ENCODE data around the gene SPOCD1. TPM values are rescaled to one million over a fixed set of nuclear protein-coding genes. Genes with fewer than 3 reads are reported as not detected.

The SPOCD1 gene
- polyA plus RNA-seq, 2 of the 4 experiments (the other 2 are of a cell fraction): 0.98 to 4.8 TPM

- DNase-seq (ENCODE audit: low read depth in 1 of 2, low spot score in 1 of 2): no peak
- Histone ChIP-seq H3K4me2 (no peak overlapping the region), H3K4me1 (peaks cover 5% of the 10 kb centered on the region; the same call in 1 of the 3 replicates), H3K4me3 (no peak overlapping the region), H3K27ac (no peak overlapping the region), H3K9me3 (no peaks in the 10 kb centered on the region)
- no peak for FAIRE-seq
- ChIA-PET CTCF (interaction anchor here (0.7 to 9.9 kb wide), 14 partner anchors 8 to 316 kb away, joined by 3 to 102 read pairs (median 6); no protein-coding TSS in a partner anchor), POLR2A (interaction anchor here (1.4 to 1.6 kb wide), 2 partner anchors 31 to 42 kb away, joined by 6 to 8 read pairs; no protein-coding TSS in a partner anchor)
- no peak for ATAC-seq
- WGBS (ENCODE audit: missing lambda C conversion rate): 80% methylated on average over 7 of the region's 7 CpGs
- no peak for TF ChIP-seq ZC3H11A (IDR thresholded peaks at IDR 0.05)
- TF ChIP-seq TFCP2L1 (CRISPR knock-in tag; IDR thresholded peaks at IDR 0.05): no peak
- TF ChIP-seq REST (IDR thresholded peaks at IDR 0.05): no peak
- TF ChIP-seq E2F6 (IDR thresholded peaks at IDR 0.05; ENCODE audit: borderline replicate concordance, low read depth): no peak
- TF ChIP-seq ZSCAN20 (CRISPR knock-in tag; IDR thresholded peaks at IDR 0.05): no peak
- TF ChIP-seq RAD21 (conservative IDR thresholded peaks at IDR 0.05 in 1 of 2, IDR thresholded peaks at IDR 0.05 in 1 of 2): no peak
- no peak for TF ChIP-seq FOXS1 (CRISPR knock-in tag; IDR thresholded peaks at IDR 0.05)
- no peak for TF ChIP-seq BHLHE40 (IDR thresholded peaks at IDR 0.05; ENCODE audit: low read depth, low read length)
- no peak for TF ChIP-seq CTCF (IDR thresholded peaks at IDR 0.05)
- TF ChIP-seq MYC (IDR thresholded peaks at IDR 0.05; ENCODE audit: borderline replicate concordance, low read length): no peak
- TF ChIP-seq JUNB (IDR thresholded peaks at IDR 0.05): no peak
- no peak for TF ChIP-seq RFX5 (IDR thresholded peaks at IDR 0.05)
- no peak for TF ChIP-seq ELK1 (IDR thresholded peaks at IDR 0.05; ENCODE audit: low read depth, low read length)
Observed at GRCh38 chr1:31746687-31747086, 69.1 kb downstream of the SPOCD1 start.

GRCh38 chr1:31745946-31746670 lies 69.7 kb downstream of the SPOCD1 start:
- ChIA-PET POLR2A (interaction anchor here (0.9 to 1.6 kb wide), 7 partner anchors 16 to 101 kb away, joined by 3 to 8 read pairs (median 3); partner anchors contain the start of gene PEF1), CTCF (interaction anchor here (0.7 to 9.9 kb wide), 28 partner anchors 8 to 317 kb away, joined by 3 to 102 read pairs (median 5); partner anchors contain the start of gene ADGRB2)
- Histone ChIP-seq H3K9me3 (no peaks in the 10 kb centered on the region), H3K4me3 (no peak overlapping the region), H3K4me2 (no peak overlapping the region), H3K27ac (peak overlapping the region in 1 of 2 experiments; percentile 21; a peak in 1 of 6 replicates), H3K4me1 (peaks cover 5% of the 10 kb centered on the region; the same call in 1 of the 3 replicates)
- no peak for FAIRE-seq
- 62% methylated on average over 15 of the region's 15 CpGs for WGBS (ENCODE audit: missing lambda C conversion rate)
- no peak; a peak in 1 of 6 replicates for ATAC-seq
- DNase-seq (ENCODE audit: low read depth in 1 of 2, low spot score in 1 of 2): no peak
- TF ChIP-seq NR3C1 (IDR thresholded peaks at IDR 0.05): no peak
- TF ChIP-seq CTCF (IDR thresholded peaks at IDR 0.05): no peak
- no peak for TF ChIP-seq TP53 (CRISPR knock-in tag; IDR thresholded peaks at IDR 0.05)
- TF ChIP-seq RFX5 (IDR thresholded peaks at IDR 0.05): no peak
- TF ChIP-seq HES2 (IDR thresholded peaks at IDR 0.05): no peak
- TF ChIP-seq EP300 (IDR thresholded peaks at IDR 0.05): no peak
- no peak for TF ChIP-seq POLR2A (IDR thresholded peaks at IDR 0.05; ENCODE audit: low read length)
- TF ChIP-seq MAFK (IDR thresholded peaks at IDR 0.05; ENCODE audit: partially characterized antibody): no peak
- no peak for TF ChIP-seq PHF8 (IDR thresholded peaks at IDR 0.05; ENCODE audit: borderline replicate concordance, low read depth)
- TF ChIP-seq HEYL (CRISPR knock-in tag; IDR thresholded peaks at IDR 0.05): no peak
- TF ChIP-seq RARB (CRISPR knock-in tag; IDR thresholded peaks at IDR 0.05): no peak
- TF ChIP-seq FOXS1 (CRISPR knock-in tag; IDR thresholded peaks at IDR 0.05): no peak
- TF ChIP-seq CBX8 (IDR thresholded peaks at IDR 0.05): no peak
- TF ChIP-seq PBX3 (IDR thresholded peaks at IDR 0.05): no peak
- no peak for TF ChIP-seq ZFP36 (IDR thresholded peaks at IDR 0.05; ENCODE audit: borderline replicate concordance, partially characterized antibody)
